Embryonic facial prominence (tissue), 1 donor: ENCODE results near the gene UBE2L3.
"Not testable (repeated sequence)": the region's sequence is repeated elsewhere in the genome, so short reads cannot be mapped to it uniquely, and the experiment has no call there.

Experiments used
- DNase-seq: peaks from one replicate; pipeline ENCODE4 v3.0.0-alpha.2; 2016; ENCODE audit errors: extremely low spot score

The UBE2L3 gene

DNA sequence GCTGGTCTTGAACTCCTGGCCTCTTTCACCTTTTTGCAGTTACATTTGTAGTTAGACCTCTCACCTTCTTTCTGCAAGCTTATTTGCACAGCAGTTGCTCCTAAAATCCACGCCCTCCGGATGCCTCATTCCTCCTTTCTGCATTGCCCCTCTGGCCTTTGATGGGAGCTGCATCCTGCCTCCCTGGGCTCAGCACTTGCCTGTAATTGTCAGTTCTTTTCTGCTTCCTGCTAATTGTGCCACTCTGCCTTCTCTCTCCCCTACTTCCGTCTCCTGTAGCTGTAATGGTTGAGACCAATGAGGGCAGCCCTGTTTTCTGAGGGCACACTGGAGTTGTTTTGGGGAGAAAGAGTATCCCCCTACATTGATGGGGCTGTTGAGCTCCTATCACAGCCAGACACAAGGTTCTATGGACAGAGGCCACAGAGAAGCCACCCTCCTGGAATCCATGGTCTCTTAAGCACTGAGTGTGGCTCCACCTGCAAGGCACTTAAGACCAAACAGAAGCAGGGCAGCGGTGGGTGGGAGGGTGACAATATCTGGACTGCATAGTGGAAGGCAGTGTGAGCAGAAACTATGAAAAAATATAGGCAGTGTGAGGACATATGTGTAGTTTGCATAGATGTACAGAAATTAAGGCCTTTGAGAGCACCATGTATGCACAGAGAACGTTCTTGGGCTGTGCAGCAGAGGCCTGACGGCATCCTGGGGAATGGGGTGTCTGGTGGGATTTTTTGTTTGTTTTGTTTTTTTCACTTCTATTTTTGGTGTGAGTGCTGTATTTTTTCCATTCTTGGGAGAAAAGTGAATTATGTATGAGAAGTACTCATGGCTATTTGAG, 31.8 kb downstream of the UBE2L3 start:
- no peak for DNase-seq

DNA sequence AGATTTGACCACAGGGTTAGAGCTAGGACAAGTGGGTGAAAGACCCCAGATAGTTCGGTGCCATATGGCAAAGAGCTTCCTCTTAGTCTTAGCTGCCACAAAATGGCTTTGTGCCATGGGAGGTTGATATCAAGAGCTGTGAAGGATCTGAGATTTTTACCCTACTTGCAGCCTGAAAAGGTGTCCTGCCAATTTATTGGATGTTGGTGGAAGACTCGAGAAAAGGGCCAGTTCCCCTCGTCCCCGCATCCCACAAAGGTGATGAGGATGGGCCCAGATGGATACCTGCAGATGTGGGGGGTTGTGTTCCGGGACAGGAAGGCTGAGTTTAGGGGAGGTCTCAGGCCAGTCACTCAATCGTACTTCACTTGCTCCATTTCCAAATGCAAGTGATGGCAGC, 35.1 kb downstream of the UBE2L3 start:
- no peak for DNase-seq

- no peak for DNase-seq
These were observed 36.5 kb downstream of the UBE2L3 start for GRCh38 chr22:21603973-21604372.

DNA sequence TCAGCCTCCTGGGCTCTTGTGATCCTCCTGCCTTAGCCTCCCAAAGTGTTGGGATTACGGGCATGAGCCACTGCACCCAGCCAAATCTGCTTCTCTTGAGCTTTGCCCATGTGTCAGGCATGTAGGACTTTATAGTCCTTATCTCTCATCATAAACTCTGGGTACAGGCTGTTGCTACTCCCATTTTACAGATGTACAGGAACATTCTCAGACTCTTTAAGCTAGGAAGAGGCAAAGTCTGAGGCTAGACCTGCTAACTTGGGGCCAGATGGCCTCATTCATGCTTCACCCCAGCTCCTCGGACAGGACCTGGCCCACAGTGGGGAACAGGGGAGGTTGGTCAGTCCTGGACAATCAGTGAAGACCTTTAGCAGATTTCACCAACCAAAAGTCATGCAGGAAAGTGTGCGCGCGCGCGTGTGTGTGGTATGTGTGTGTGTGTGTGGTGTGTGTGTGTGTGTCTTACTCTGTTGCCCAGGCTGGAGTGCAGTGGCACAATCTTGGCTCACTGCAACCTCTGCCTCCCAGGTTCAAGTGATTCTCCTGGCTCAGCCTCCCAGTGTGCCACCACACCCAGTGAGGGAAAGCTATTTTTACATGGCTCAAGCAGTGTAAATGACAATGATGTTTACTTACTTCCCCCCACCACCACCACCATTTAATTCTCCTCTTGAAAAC, 38.5 kb downstream of the UBE2L3 start:
- no peak for DNase-seq

GRCh38 chr22:21606775-21607174, 39.3 kb downstream of the UBE2L3 start:
- DNase-seq: no peak

DNA sequence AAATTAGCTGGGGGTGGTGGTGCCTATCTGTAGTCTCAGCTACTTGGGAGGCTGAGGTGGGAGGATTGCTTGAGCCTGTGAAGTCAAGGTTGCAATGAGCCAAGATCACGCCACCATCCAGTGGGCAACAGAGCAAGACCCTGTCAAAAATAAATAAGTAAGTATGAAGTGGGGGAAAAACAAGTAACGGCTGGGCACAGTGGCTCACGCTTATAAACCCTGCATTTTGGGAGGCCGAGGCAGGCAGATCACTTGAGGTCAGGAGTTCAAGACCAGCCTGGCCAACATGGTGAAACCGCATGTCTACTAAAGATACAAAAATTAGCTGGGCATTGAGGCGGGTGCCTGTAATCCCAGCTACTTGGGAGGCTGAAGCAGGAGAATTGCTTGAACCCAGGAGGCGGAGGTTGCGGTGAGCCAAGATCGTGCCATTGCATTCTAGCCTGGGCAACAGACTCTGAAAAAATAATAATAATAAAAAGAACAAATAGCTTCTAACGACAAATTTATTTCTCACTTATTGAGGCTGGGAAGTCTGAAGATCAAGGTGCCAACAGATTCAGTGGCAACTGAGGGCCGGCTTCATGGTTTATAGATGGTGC, 42.1 kb downstream of the UBE2L3 start:
- DNase-seq: not testable (repeated sequence)

GRCh38 chr22:21611210-21611977, 43.9 kb downstream of the UBE2L3 start:
- no peak for DNase-seq

DNA sequence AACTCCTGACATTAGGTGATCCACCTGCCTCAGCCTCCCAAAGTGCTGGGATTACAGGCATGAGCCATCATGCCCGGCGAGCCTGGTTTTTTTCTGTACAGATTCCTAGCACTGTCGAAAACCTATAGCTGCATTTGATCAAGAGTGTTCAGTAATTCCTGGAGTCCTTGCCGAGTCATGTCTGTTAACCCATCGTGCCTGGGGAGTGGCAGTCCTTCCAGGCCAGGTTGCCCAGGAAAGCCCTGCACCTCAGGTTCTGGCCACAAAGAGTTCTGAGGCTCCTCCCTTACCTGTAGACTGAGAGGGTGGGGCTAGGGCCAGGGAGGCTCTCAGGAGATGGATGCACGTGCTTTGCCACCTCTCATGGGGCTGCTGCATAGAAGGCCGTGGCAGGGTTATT, 45.3 kb downstream of the UBE2L3 start:
- DNase-seq: no peak

- DNase-seq: no peak
These were observed 46.2 kb downstream of the UBE2L3 start for GRCh38 chr22:21613553-21614233.

DNA sequence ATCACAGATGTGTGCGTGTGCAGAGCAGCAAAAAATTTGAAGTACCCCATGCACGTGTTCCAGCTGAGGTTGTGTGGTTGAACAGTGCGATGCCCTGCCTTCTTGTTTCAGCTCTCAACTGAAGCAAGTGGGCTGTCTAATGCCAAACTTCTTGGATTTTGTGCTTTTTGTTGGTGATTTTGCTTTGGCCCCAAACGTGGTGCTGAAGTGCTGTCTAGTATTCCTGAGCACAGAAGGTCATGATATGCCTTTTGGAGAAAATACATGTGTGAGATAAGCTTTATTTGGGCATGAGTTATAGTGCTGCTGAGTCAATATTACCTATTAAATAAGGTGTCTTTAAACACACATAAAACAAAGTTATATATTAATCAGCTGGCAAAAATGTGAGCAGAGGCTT, 48.2 kb downstream of the UBE2L3 start:
- no peak for DNase-seq

- not testable (repeated sequence) for DNase-seq
These were observed 49.8 kb downstream of the UBE2L3 start for GRCh38 chr22:21617337-21617736.

- no peak for DNase-seq
These were observed 53.5 kb downstream of the UBE2L3 start for GRCh38 chr22:21621025-21621424.

GRCh38 chr22:21622011-21622918, 54.8 kb downstream of the UBE2L3 start:
- DNase-seq: no peak

DNA sequence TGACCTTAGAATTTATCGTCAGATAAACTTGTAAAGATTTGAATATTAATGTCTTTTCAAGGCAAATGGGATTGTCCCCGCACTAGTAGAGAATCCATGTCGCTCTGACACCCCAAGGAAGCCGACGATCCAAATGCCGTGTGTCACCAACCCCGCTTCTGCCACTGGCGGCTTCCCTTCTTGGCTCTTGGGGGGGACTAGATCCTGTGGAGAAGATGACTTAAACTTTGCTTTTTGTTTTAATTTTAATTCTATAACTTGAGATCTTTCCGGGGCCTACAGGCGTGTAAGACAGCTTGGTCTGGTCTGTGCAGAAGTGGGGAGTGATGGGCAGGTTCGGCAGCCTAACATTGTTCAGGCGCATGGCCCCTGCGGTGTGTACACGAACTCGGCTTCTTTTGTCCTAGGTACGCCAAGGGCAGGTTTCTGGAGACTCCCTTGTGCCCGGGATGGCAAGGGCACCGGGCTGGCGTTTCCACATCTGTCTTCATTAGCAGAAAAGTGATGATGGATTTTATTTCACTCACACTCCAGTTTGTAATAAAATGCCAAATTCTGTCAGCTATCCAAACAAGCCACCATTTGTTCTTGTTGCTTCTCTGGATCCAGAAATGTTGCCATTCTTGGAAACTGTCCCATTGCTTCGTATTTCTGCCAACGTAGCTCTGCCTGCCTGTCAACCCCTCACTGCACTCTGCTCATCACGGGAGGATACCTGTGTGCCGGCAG, 55.6 kb downstream of the UBE2L3 start:
- DNase-seq: no peak

- DNase-seq: no peak
These were observed 56.1 kb downstream of the UBE2L3 start for GRCh38 chr22:21623648-21623970.

GRCh38 chr22:21624120-21624879, 56.8 kb downstream of the UBE2L3 start:
- no peak for DNase-seq

DNA sequence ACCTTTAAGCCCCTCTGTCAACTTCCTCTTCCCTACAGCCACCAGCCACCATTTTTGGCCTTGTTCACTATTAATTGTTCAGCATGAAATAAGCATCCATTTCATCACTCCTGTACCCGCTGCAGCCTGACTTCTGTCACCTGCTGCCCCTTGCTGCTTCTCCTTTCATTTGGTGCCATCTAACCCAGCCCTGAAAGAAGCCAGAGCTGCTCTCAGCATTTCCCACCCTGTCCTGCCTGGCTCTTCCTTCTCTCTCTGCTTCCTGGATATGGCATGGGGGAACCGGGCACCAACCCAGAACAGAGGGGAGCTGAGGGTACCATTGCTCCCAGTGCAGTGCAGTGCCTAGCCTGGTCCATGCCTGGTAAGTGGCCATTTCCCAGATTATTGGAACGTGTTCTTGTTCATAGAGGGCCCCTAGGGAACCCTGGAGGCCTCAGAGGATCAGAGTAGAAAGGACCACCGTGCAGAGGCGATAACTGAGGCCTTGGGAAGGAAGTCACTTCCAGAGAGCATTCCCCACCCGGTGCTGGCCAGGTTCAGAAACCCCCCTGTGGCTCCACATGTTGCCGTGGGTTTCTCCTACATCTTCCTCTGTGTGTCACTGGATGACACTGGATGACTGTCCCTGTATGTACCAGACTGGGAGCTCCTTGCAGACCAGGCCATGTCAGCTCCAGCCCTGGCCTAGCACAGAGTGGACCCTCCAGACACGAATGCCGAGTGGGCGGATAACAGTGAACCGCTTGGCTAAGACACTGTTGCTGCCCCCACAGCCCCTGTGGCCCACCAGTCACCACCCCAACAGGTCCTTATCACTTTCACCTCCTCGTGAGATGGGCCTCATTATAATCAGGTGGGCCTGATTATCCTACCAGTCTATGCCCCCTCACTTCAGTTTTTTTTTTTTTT, 57.6 kb downstream of the UBE2L3 start:
- no peak for DNase-seq
